Thoracic aorta (tissue), 2 donors: ENCODE measurements around the gene RELB. TPM values are rescaled to one million over a fixed set of nuclear protein-coding genes. Genes with fewer than 3 reads are reported as not detected.

Source experiments
- ATAC-seq: fragments of 150-250 bp; one replicate; pipeline ENCODE4 v1.8.0; 2017; ENCODE audit warnings: low read depth; ENCODE audit not compliant: insufficient number of reproducible peaks, low FRiP score
- DNase-seq: peaks from one replicate; pipeline ENCODE4 v3.0.0-alpha.2; 2020; ENCODE audit warnings: low spot score
- H3K27ac ChIP-seq, 2 donors: fragments of 200-600 bp; sonication (generic); 1 replicate in 1 of 2; 2 replicates in 1 of 2; pipeline ENCODE4 v1.5.1; 2016; ENCODE audit warnings: mild to moderate bottlenecking in 2 of 2, moderate library complexity in 2 of 2
- H3K27me3 ChIP-seq: fragments of 200-600 bp; sonication (generic); replicated peaks from 2 replicates; pipeline ENCODE4 v1.6.0; 2016; ENCODE audit warnings: mild to moderate bottlenecking; ENCODE audit not compliant: insufficient read depth
- H3K36me3 ChIP-seq: fragments of 200-600 bp; sonication (generic); one replicate; pipeline ENCODE4 v1.5.1; 2016
- H3K4me1 ChIP-seq, 2 donors: fragments of 200-600 bp; sonication (generic); 1 replicate in 1 of 2; 2 replicates in 1 of 2; pipeline versions ENCODE4 v1.5.1 to v1.6.0; 2016; ENCODE audit warnings: low read depth in 2 of 2, mild to moderate bottlenecking in 1 of 2; ENCODE audit not compliant: control insufficient read depth in 1 of 2
- H3K4me3 ChIP-seq: fragments of 200-600 bp; sonication (generic); 2 replicates; pipeline ENCODE4 v1.5.1; 2016; ENCODE audit warnings: mild to moderate bottlenecking
- H3K9me3 ChIP-seq: fragments of 200-600 bp; sonication (generic); 2 replicates; pipeline ENCODE4 v1.5.1; 2016
- CTCF ChIP-seq: fragments of 200-600 bp; sonication (generic); IDR thresholded peaks from one replicate; pipeline ENCODE4 v1.5.1; 2019; ENCODE audit warnings: antibody characterized with exemption
- total RNA-seq, 2 donors: library from RNA; depleted of rRNA; stranded (reverse); fragments of >200 nt; gene quantifications; one replicate each; pipeline versions ENCODE4 v1.1.0 to v1.2.3, GENCODE V29; 2016

RELB gene
- total RNA-seq, 2 donors from 2014 or later: 20.6 to 38.6 TPM

GRCh38 chr19:45066921-45067661 is 65.8 kb downstream of the RELB start:
- Histone ChIP-seq H3K27ac (no peak overlapping the region), H3K4me1 (no peaks in the 10 kb centered on the region), H3K4me3 (no peak overlapping the region), H3K9me3 (no peaks in the 10 kb centered on the region), H3K27me3 (no peaks in the 10 kb centered on the region), H3K36me3 (peaks cover 62% of the 10 kb centered on the region)
- no peak for DNase-seq
- no peak for TF ChIP-seq CTCF
- no peak for ATAC-seq

GRCh38 chr19:45068041-45068440 is 66.8 kb downstream of the RELB start:
- ATAC-seq (no peak), DNase-seq (no peak)
- no peak overlapping the region for H3K27ac ChIP-seq
- H3K27me3 ChIP-seq: no peaks in the 10 kb centered on the region
- no peak for TF ChIP-seq CTCF
- H3K36me3 ChIP-seq: peaks cover 55% of the 10 kb centered on the region
- no peaks in the 10 kb centered on the region for H3K4me1 ChIP-seq
- no peak overlapping the region for H3K4me3 ChIP-seq
- H3K9me3 ChIP-seq: no peaks in the 10 kb centered on the region

- no peak for DNase-seq
- Histone ChIP-seq H3K27me3 (no peaks in the 10 kb centered on the region), H3K9me3 (no peaks in the 10 kb centered on the region), H3K27ac (no peak overlapping the region), H3K4me1 (no peaks in the 10 kb centered on the region), H3K36me3 (peaks cover 49% of the 10 kb centered on the region), H3K4me3 (no peak overlapping the region)
- no peak for ATAC-seq
- no peak for TF ChIP-seq CTCF
These were observed 67.8 kb downstream of the RELB start for GRCh38 chr19:45069056-45069455.

GRCh38 chr19:45070214-45070613 is 69.0 kb downstream of the RELB start:
- no peak for TF ChIP-seq CTCF
- DNase-seq (no peak), ATAC-seq (no peak)
- Histone ChIP-seq H3K27ac (no peak overlapping the region), H3K27me3 (no peaks in the 10 kb centered on the region), H3K4me1 (no peaks in the 10 kb centered on the region), H3K4me3 (no peak overlapping the region), H3K9me3 (no peaks in the 10 kb centered on the region), H3K36me3 (peaks cover 40% of the 10 kb centered on the region)

- Histone ChIP-seq H3K4me1 (no peaks in the 10 kb centered on the region), H3K36me3 (peaks cover 33% of the 10 kb centered on the region), H3K9me3 (no peaks in the 10 kb centered on the region), H3K4me3 (no peak overlapping the region), H3K27ac (no peak overlapping the region), H3K27me3 (no peaks in the 10 kb centered on the region)
- TF ChIP-seq CTCF: no peak
- ATAC-seq: no peak
- no peak for DNase-seq
These were observed 69.7 kb downstream of the RELB start for GRCh38 chr19:45070861-45071544.
